GM12874 (cell line): ENCODE data around the gene CKLF.

Experiments used
- TF ChIP-seq, protein P1 (sequence below): IDR thresholded peaks from 2 replicates; pipeline ENCODE4 v1.5.1; 2011; ENCODE audit warnings: low read depth, mild to moderate bottlenecking, control low read depth, low read length, moderate library complexity; ENCODE audit not compliant: insufficient read depth

The CKLF gene

DNA sequence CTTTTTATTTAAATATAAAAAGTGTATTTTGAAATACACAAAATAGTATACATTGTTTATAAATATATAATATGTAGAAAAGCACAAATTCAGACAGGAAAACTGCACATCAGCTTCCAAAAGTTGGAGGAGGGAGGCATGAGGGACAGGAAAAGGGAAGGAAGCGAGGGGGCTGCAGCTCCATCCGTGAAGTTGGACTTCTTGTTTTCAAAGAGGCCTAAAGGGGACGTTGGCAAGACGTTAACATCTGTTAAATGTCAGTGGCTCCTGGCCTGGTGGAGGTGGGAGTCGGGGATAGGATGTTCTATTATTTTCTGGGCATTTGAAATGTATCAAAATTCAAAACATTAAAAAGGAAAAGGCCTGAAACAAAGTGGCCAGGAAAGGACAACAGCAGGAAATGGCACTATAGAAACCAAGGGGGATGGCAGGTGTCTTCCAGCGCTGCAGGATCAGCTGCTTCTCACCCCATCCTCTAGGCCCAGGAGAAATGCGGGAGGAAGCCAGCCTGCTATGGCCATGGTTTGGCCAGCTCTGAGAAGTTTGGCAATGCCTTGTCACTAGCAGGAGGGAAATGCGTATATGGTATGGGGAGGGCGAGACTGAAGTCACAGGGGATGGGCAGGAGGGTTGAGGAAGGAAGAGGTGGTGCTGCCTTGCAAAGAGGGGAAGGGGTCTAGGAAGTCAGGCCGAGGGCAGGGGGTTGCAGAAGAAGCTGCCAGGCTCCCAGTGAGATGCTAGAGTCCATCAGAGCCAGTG lies 33.3 kb downstream of the CKLF start:
- TF ChIP-seq, protein P1, sequence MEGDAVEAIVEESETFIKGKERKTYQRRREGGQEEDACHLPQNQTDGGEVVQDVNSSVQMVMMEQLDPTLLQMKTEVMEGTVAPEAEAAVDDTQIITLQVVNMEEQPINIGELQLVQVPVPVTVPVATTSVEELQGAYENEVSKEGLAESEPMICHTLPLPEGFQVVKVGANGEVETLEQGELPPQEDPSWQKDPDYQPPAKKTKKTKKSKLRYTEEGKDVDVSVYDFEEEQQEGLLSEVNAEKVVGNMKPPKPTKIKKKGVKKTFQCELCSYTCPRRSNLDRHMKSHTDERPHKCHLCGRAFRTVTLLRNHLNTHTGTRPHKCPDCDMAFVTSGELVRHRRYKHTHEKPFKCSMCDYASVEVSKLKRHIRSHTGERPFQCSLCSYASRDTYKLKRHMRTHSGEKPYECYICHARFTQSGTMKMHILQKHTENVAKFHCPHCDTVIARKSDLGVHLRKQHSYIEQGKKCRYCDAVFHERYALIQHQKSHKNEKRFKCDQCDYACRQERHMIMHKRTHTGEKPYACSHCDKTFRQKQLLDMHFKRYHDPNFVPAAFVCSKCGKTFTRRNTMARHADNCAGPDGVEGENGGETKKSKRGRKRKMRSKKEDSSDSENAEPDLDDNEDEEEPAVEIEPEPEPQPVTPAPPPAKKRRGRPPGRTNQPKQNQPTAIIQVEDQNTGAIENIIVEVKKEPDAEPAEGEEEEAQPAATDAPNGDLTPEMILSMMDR = no peak

DNA sequence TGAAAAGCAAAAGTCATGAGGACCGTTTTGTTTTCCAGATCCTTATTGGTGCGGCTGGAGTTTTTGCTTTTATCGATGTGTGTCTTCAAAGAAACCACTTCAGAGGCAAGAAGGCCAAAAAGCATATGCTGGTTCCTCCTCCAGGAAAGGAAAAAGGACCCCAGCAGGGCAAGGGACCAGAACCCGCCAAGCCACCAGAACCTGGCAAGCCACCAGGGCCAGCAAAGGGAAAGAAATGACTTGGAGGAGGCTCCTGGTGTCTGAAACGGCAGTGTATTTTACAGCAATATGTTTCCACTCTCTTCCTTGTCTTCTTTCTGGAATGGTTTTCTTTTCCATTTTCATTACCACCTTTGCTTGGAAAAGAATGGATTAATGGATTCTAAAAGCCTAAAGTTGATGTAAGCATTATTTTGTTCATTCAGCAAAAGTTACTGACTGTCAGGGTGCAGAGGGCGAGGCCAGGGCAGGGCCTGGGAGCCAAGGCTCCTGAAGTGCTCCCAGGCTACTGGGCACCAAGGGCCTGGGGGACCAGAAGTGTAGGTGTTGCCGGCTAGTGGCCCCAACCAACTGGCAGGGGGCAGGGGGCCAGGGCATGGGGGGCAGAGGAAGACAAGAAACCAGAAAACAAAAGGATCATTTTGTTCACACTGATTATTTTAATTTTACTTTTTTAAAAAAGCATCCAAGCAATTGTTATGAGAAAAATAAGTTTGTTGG lies 35.7 kb downstream of the CKLF start:
- TF ChIP-seq, protein P1 = no peak

DNA sequence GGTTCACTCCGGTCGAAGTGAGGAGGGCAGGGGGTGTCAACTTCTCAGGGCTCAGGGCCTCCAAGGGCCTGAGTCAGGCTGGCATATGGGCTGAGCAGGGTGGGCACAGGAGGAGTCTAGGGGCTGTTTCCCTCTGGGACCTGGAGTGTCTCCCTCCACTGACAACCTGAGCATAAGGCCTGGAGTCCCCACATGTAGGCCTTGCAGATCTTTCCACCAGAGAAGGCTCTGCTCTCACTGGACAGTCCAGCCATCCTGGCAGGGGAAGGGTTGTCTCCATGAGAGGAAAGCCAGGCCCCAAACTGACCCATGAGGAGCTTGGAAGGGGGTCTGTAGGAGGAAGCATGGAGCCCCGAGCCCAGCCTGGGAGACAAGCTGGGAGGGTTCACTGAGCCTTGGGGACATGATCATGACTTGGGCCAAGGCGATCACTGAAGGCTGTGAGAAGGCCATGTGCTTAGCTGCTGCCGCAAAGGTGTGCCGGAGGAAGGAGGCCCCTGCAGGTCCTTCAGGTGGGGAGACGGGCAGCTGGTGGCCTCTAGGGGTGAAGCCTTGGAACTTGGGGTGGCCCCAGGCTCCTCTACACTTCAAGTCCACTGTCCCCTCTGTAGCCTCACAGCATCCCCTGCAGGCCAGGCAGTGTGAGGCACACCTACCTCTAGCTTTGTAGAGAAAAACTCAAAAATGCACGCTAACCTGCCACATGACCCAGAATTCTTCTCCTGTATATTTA lies 36.8 kb downstream of the CKLF start:
- TF ChIP-seq, protein P1 = peak; percentile 96

DNA sequence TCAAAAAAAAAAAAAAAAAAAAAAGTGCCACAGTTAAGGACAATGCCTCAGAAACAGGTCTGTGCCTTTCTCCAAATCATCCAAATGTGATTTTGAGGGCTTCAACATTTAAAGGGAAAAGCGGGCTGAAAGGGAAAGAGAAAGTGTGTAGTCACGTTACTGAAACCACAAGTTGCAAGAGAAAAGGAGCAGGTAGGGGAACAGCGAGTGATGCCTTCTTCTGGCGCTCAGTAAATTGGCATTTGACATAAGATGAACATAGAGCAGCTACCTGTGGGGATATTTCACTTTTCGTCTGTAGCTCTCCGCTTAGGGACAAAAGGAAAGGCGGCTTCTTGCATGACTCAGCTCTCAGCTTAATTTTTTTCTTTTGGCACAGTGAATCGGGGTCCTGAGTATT lies 37.9 kb downstream of the CKLF start:
- TF ChIP-seq, protein P1 = no peak

DNA sequence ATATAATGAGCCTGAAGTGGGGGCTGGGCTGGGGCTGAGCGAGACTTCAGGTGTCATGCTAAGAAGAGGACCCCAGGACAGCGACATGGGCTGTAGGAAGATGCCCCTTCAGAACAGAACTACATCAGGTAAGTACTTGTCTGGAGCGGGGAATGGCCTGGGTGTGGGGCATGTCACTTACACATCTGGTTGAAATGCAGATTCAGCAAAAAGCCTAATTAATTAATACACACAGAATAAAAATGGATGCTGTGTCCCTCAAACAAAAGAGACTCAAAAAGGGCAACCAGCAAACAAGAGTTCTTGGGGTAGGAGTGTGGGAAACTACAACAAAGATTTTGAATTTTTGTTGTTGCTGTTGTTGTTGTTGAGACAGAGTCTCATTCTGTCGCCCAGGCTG lies 38.6 kb downstream of the CKLF start:
- TF ChIP-seq, protein P1 = no peak

DNA sequence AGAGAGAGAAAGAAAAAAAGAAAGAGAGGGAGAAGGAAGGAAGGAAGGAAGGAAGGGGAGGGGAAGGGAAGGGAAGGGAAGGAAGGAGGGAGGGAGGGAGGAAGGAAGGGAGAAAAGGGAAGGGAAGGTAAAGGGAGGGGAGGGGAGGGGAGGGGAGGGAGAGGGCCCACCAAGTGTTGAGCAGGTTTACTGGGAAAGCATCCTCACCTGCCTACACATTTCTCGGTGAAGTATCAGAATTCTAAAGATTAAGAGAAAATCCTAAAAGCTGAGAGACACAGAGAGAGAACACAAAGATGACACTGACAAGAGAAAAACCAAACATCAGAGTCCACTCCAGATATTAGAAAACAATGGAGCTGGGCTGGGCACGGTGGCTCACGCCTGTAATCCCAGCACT lies 39.9 kb downstream of the CKLF start:
- TF ChIP-seq, protein P1 = no peak

DNA sequence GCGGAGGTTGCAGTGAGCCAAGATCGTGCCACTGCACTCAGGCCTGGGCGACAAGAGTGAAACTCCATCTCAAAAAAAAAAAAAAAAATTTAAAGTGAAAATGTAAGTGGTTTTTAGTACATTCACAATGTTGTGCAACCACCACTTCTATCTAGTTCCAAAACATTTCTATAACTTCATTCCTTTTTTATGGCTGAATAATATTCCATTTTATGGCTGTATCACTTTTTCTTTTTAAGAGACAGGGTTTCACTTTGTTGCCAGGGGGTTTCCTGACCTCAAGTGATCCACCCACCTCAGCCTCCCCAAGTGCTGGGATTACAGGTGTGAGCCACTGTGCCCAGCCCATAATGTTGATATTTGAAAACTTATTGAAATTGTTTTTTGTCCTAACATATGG lies 40.4 kb downstream of the CKLF start:
- TF ChIP-seq, protein P1 = no peak
